SK-N-SH treated with all-trans-retinoic acid at 6 μM for 48 hours (cell line): ENCODE data around the gene LTBP1.

ENCODE experiments used
- PPARA ChIP-seq: fragments of 250-450 bp; sonication (Bioruptor Pico); IDR thresholded peaks from 2 replicates; pipeline ENCODE4 v1.5.0; 2020; ENCODE audit warnings: mild to moderate bottlenecking, borderline replicate concordance
- TCF4 ChIP-seq: fragments of 250-450 bp; sonication (Bioruptor Pico); IDR thresholded peaks from 2 replicates; pipeline ENCODE4 v1.8.0; 2021; ENCODE audit warnings: mild to moderate bottlenecking, moderate library complexity, borderline replicate concordance
- ZNF8 ChIP-seq: fragments of 450-650 bp; formaldehyde crosslinking; IDR thresholded peaks from 2 replicates; pipeline ENCODE4 v1.5.0; 2020; ENCODE audit warnings: mild to moderate bottlenecking, moderate library complexity
- TF ChIP-seq, protein P1 (sequence below): fragments of 250-450 bp; sonication (Bioruptor Pico); IDR thresholded peaks from 2 replicates; pipeline ENCODE4 v1.8.0; 2020; ENCODE audit warnings: mild to moderate bottlenecking, moderate library complexity, borderline replicate concordance
- TF ChIP-seq, protein P2 (sequence below): fragments of 250-450 bp; sonication (Bioruptor Pico); IDR thresholded peaks from 2 replicates; pipeline ENCODE4 v1.5.1; 2020; ENCODE audit warnings: low read depth, mild to moderate bottlenecking, moderate library complexity

DNA sequence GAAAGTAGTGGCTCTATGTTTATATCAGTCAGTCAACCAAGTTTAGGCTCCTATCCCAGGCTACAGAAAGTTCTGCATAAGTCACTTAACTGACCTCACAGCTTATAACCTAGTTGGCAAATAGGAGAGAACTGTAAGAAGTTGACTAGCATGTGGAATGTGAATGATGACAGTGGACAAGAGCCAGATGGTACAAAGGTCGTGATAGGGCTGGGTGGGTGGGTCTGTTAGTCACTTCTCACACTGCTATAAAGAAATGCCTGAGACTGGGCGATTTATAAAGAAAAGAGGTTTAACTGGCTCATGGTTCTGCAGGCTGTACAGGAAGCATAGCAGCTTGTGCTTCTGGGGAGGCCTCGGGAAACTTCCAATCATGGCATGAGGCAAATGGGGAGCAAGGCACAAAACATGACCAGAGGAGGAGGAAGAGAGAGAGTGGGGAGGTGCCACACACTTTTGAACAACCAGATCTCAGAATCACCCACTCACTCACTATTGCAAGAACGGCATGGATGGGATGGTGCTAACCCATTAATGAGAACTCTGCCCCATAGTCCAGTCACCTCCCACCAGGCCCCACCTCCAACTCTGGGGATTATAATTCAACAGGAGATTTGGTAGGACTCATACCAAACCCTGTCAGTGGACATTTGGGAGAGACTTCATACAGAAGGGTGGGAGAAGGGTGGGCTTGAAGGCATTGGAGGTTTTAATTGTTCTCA lies 68.8 kb downstream of the LTBP1 start:
- no peak for TF ChIP-seq ZNF8 (CRISPR knock-in tag)
- TF ChIP-seq TCF4 (CRISPR knock-in tag), result no peak
- TF ChIP-seq, protein P1, sequence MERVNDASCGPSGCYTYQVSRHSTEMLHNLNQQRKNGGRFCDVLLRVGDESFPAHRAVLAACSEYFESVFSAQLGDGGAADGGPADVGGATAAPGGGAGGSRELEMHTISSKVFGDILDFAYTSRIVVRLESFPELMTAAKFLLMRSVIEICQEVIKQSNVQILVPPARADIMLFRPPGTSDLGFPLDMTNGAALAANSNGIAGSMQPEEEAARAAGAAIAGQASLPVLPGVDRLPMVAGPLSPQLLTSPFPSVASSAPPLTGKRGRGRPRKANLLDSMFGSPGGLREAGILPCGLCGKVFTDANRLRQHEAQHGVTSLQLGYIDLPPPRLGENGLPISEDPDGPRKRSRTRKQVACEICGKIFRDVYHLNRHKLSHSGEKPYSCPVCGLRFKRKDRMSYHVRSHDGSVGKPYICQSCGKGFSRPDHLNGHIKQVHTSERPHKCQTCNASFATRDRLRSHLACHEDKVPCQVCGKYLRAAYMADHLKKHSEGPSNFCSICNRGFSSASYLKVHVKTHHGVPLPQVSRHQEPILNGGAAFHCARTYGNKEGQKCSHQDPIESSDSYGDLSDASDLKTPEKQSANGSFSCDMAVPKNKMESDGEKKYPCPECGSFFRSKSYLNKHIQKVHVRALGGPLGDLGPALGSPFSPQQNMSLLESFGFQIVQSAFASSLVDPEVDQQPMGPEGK (CRISPR knock-in tag), result no peak
- TF ChIP-seq PPARA, result no peak
- TF ChIP-seq, protein P2, sequence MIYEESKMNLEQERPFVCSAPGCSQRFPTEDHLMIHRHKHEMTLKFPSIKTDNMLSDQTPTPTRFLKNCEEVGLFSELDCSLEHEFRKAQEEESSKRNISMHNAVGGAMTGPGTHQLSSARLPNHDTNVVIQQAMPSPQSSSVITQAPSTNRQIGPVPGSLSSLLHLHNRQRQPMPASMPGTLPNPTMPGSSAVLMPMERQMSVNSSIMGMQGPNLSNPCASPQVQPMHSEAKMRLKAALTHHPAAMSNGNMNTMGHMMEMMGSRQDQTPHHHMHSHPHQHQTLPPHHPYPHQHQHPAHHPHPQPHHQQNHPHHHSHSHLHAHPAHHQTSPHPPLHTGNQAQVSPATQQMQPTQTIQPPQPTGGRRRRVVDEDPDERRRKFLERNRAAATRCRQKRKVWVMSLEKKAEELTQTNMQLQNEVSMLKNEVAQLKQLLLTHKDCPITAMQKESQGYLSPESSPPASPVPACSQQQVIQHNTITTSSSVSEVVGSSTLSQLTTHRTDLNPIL, result no peak
